Esophagus squamous epithelium (tissue), 5 donors: ENCODE measurements around the gene IL34. TPM values are rescaled to one million over a fixed set of nuclear protein-coding genes. Genes with fewer than 3 reads are reported as not detected.

Source experiments
- DNase-seq: peaks from one replicate; lab custom pipeline; 2025; lab: John Stamatoyannopoulos, UW
- H3K27ac ChIP-seq, 4 donors: fragments of 200-600 bp; sonication (generic); one replicate each; pipeline ENCODE4 v1.5.1; 2016 to 2019; ENCODE audit warnings: mild to moderate bottlenecking in 1 of 4
- H3K27me3 ChIP-seq, 4 donors: fragments of 200-600 bp; sonication (generic); 1 replicate in 3 of 4; 2 replicates in 1 of 4; pipeline versions ENCODE4 v1.5.1 to v1.6.0; 2017 to 2021; ENCODE audit warnings: antibody characterized with exemption in 1 of 4
- H3K36me3 ChIP-seq, 3 donors: fragments of 200-600 bp; sonication (generic); one replicate each; pipeline ENCODE4 v1.5.1; 2016 to 2019
- H3K4me1 ChIP-seq, 3 donors: fragments of 200-600 bp; sonication (generic); one replicate each; pipeline ENCODE4 v1.5.1; 2017 to 2019
- H3K4me3 ChIP-seq, 4 donors: fragments of 200-600 bp; sonication (generic); 1 replicate in 3 of 4; 2 replicates in 1 of 4; pipeline ENCODE4 v1.5.1; 2016 to 2019; ENCODE audit warnings: mild to moderate bottlenecking in 2 of 4, moderate library complexity in 1 of 4
- H3K9me3 ChIP-seq, 3 donors: fragments of 200-600 bp; sonication (generic); one replicate each; pipeline ENCODE4 v1.5.1; 2016 to 2019
- CTCF ChIP-seq, 6 experiments: fragments of 450-650 bp in 4 of 6; fragments of 200-600 bp in 2 of 6; sonication (generic) in 2 of 6; IDR thresholded peaks; one replicate each; pipeline ENCODE4 v1.5.1; 2016 to 2019; ENCODE audit warnings: antibody characterized with exemption in 6 of 6, mild to moderate bottlenecking in 4 of 6, moderate library complexity in 4 of 6
- POLR2A ChIP-seq, 4 donors: fragments of 450-650 bp; IDR thresholded peaks; one replicate each; pipeline ENCODE4 v1.6.1; 2017; ENCODE audit warnings: antibody characterized with exemption in 4 of 4, mild to moderate bottlenecking in 4 of 4, moderate library complexity in 3 of 4
- WGBS, 2 donors: methylation state at CpG; one replicate each; pipeline ENCODE4 v1.1.5; 2018; 5-methylcytosine and 5-hydroxymethylcytosine counted together
- intact Hi-C: fragments of 100-400 bp; cut with DNase I; formaldehyde crosslinking; loops from one replicate; pipeline ENCODE4 v1.15.0; 2022
- total RNA-seq, 4 donors: library from RNA; depleted of rRNA; stranded (reverse); fragments of >200 nt; gene quantifications; one replicate each; pipeline ENCODE4 v1.1.0, GENCODE V29; 2016
- donor health status: DM: yes; HTN: yes; CAD: no.

The IL34 gene
- total RNA-seq, 4 donors from 2014 or later = 3.2 to 26.6 (median 9.1) TPM

DNA sequence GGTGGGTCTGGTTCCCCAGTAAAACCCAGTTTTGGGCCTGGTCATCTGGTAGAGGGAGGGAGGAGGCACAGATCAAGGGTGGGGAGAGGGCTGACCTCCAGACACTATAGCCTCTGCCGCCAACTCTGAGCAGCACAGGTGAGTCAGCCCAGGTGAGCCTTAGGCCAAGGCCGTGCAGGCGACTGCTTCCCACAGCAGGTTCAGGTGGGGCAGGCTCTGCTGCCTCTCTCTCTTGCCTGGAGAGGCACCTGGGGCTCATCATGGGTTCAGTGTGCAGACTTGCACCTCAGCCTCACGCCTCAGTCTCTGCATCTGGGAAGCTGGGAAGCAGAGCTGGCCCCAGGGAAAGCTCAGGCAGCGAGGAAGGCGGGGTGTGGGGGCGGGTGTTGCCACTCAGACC, 37.8 kb upstream of the IL34 start:
- intact Hi-C loops = no loop called here
- Histone ChIP-seq H3K27me3 (no peaks in the 10 kb centered on the region), H3K27ac (peak overlapping the region in 3 of 4 donors; percentile 53 to 77 (median 59)), H3K4me3 (no peak overlapping the region), H3K4me1 (peaks cover 0 to 28% (median 2%) of the 10 kb centered on the region in 3 donors), H3K9me3 (no peaks in the 10 kb centered on the region), H3K36me3 (no peaks in the 10 kb centered on the region)
- no peak for DNase-seq
- 44 to 70% methylated on average over 4 to 5 of the region's 7 CpGs for WGBS, 2 donors
- TF ChIP-seq POLR2A (IDR thresholded peaks at IDR 0.05) (no peak), CTCF (IDR thresholded peaks at IDR 0.05) (no peak)

- no peaks in the 10 kb centered on the region for H3K27me3 ChIP-seq
- WGBS, 2 donors = 82 to 85% methylated on average over 14 to 17 of the region's 18 CpGs
- H3K27ac ChIP-seq = peak overlapping the region in 2 of 4 donors; percentile 29 to 38
- TF ChIP-seq CTCF (IDR thresholded peaks at IDR 0.05) = no peak
- no peak for TF ChIP-seq POLR2A (IDR thresholded peaks at IDR 0.05)
- H3K4me3 ChIP-seq = no peak overlapping the region
- H3K4me1 ChIP-seq = peaks cover 0 to 37% (median 2%) of the 10 kb centered on the region in 3 donors
- H3K9me3 ChIP-seq = no peaks in the 10 kb centered on the region
- intact Hi-C loops = no loop called here
- H3K36me3 ChIP-seq = no peaks in the 10 kb centered on the region
- DNase-seq = no peak
Measured at GRCh38 chr16:70610273-70611223, 35.8 kb upstream of the IL34 start.

DNA sequence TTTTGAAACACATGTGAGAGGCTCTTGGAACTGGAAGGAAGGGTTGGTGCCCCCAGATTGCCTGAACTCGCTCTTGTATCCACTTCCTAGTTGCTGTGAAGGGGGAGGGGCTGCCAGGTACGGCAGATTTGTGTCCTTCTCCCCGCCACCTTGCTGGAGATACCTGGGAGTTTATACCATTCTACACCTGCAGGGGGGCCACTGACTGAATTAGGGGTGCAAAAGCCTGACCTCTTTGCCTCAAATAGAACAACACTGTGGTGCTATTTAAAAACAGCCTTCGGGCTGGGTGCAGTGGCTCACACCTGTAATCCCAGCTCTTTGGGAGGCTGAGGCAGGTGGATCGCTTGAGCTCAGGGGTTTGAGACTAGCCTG, 35.1 kb upstream of the IL34 start:
- DNase-seq = no peak
- H3K36me3 ChIP-seq = no peaks in the 10 kb centered on the region
- no peaks in the 10 kb centered on the region for H3K9me3 ChIP-seq
- intact Hi-C loops = no loop called here
- H3K4me3 ChIP-seq = no peak overlapping the region
- no peaks in the 10 kb centered on the region for H3K27me3 ChIP-seq
- 40 to 100% methylated on average over 1 to 5 of the region's 5 CpGs for WGBS, 2 donors
- H3K27ac ChIP-seq = no peak overlapping the region
- TF ChIP-seq CTCF (IDR thresholded peaks at IDR 0.05) (no peak), POLR2A (IDR thresholded peaks at IDR 0.05) (no peak)
- H3K4me1 ChIP-seq = peaks cover 0 to 37% (median 2%) of the 10 kb centered on the region in 3 donors

- Histone ChIP-seq H3K4me3 (no peak overlapping the region), H3K9me3 (no peaks in the 10 kb centered on the region), H3K36me3 (no peaks in the 10 kb centered on the region), H3K27me3 (no peaks in the 10 kb centered on the region), H3K27ac (no peak overlapping the region), H3K4me1 (peaks cover 0 to 37% (median 2%) of the 10 kb centered on the region in 3 donors)
- intact Hi-C loops = no loop called here
- TF ChIP-seq CTCF (IDR thresholded peaks at IDR 0.05) = no peak
- no peak for TF ChIP-seq POLR2A (IDR thresholded peaks at IDR 0.05)
- 88 to 92% methylated on average over 4 of the region's 4 CpGs for WGBS, 2 donors
- no peak for DNase-seq
Measured at GRCh38 chr16:70611785-70612303, 34.5 kb upstream of the IL34 start.

DNA sequence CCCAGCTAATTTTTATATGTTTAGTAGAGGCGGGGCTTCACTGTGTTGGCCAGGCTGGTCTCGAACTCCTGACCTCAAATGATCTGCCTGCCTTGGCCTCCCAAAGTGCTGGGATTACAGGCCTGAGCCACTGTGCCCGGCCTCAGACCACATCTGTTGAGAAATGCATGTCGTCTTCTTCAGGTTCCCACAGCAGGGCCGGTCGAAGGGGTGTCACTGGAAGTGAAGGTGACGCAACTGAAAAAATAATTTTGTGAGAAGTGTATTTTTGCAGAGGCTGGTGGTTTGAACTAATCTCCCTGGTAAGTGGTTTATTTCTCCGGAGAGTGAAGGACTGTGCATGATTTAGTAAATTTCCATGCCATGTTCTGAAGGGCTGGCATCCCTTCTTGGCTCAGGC, 33.4 kb upstream of the IL34 start:
- Histone ChIP-seq H3K36me3 (no peaks in the 10 kb centered on the region), H3K4me3 (no peak overlapping the region), H3K27me3 (no peaks in the 10 kb centered on the region), H3K27ac (no peak overlapping the region), H3K4me1 (peaks cover 0 to 31% (median 2%) of the 10 kb centered on the region in 3 donors), H3K9me3 (no peaks in the 10 kb centered on the region)
- 92 to 93% methylated on average over 3 to 8 of the region's 8 CpGs for WGBS, 2 donors
- TF ChIP-seq POLR2A (IDR thresholded peaks at IDR 0.05) = no peak
- no peak for TF ChIP-seq CTCF (IDR thresholded peaks at IDR 0.05)
- no peak for DNase-seq
- intact Hi-C loops = no loop called here
